ENCODE measurements around the gene MEGF9.

DNA sequence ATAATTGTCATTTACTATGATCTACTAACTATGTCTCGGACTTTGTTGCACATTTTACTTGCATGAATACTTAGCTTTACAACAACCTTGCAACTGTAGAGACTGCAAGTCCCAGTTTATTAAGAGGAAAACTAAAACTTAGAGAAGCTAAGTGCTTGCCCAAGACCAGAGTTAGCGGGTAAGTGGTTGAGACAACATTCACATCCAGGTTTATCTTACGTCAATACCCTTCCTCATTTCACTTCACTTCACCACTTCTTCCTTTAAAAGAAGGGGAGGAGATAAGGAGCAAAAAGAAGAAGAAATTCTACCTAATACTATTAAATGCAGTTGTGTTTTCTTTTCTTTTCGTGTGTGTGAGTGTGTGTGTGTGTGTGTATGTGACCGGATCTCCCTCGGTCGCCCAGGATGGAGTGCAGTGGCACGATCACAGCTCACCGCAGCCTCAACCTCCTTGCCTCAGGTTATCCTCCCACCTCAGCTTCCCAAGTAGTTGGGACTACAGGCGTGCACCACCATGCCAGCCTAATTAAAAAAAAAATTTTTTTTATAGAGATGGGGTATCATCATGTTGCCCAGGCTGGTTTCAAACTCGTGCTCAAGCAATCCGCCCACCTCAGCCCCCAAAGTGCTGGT lies 37.4 kb downstream of the MEGF9 start:
- TF ChIP-seq, protein P1, sequence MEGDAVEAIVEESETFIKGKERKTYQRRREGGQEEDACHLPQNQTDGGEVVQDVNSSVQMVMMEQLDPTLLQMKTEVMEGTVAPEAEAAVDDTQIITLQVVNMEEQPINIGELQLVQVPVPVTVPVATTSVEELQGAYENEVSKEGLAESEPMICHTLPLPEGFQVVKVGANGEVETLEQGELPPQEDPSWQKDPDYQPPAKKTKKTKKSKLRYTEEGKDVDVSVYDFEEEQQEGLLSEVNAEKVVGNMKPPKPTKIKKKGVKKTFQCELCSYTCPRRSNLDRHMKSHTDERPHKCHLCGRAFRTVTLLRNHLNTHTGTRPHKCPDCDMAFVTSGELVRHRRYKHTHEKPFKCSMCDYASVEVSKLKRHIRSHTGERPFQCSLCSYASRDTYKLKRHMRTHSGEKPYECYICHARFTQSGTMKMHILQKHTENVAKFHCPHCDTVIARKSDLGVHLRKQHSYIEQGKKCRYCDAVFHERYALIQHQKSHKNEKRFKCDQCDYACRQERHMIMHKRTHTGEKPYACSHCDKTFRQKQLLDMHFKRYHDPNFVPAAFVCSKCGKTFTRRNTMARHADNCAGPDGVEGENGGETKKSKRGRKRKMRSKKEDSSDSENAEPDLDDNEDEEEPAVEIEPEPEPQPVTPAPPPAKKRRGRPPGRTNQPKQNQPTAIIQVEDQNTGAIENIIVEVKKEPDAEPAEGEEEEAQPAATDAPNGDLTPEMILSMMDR (IDR thresholded peaks at IDR 0.05), result no peak
- TF ChIP-seq POLR2A (IDR thresholded peaks at IDR 0.05), result no peak
